GM12875 (cell line): Measurements from ENCODE around the gene THADA.

Experiments
- H3K4me3 ChIP-seq: one replicate; pipeline ENCODE4 v1.5.1; 2011; ENCODE audit warnings: low read depth, low read length, control low read depth
- CTCF ChIP-seq: IDR thresholded peaks from 2 replicates; pipeline ENCODE4 v1.5.1; 2011; ENCODE audit warnings: low read depth, mild to moderate bottlenecking, control low read depth, inconsistent platforms, low read length, moderate library complexity, borderline replicate concordance; ENCODE audit not compliant: insufficient read depth

THADA gene

GRCh38 chr2:43515807-43516497, 79.9 kb downstream of the THADA start:
- H3K4me3 ChIP-seq, result no peak overlapping the region
- no peak for TF ChIP-seq CTCF

GRCh38 chr2:43515248-43515647, 80.6 kb downstream of the THADA start:
- H3K4me3 ChIP-seq, result no peak overlapping the region
- TF ChIP-seq CTCF, result no peak

- no peak for TF ChIP-seq CTCF
- no peak overlapping the region for H3K4me3 ChIP-seq
Measured at GRCh38 chr2:43513796-43514195, 82.0 kb downstream of the THADA start.

- TF ChIP-seq CTCF, result no peak
- H3K4me3 ChIP-seq, result no peak overlapping the region
Measured at GRCh38 chr2:43513216-43513615, 82.6 kb downstream of the THADA start.

GRCh38 chr2:43511199-43511598, 84.6 kb downstream of the THADA start:
- H3K4me3 ChIP-seq, result no peak overlapping the region
- no peak for TF ChIP-seq CTCF

GRCh38 chr2:43509886-43510285, 86.0 kb downstream of the THADA start:
- no peak overlapping the region for H3K4me3 ChIP-seq
- TF ChIP-seq CTCF, result no peak

- no peak for TF ChIP-seq CTCF
Measured at GRCh38 chr2:43508209-43508608, 87.6 kb downstream of the THADA start.

More at GRCh38 chr2:43508209-43508608, 87.6 kb downstream of the THADA start:
- no peak overlapping the region for H3K4me3 ChIP-seq
